Left ventricle myocardium inferior (tissue), 1 donor: ENCODE data around the gene C19orf67. TPM values are rescaled to one million over a fixed set of nuclear protein-coding genes. Genes with fewer than 3 reads are reported as not detected.
"Not testable (repeated sequence)": the region's sequence is repeated elsewhere in the genome, so short reads cannot be mapped to it uniquely, and the experiment has no call there.

Experiments
- DNase-seq: peaks from one replicate; pipeline ENCODE4 v3.0.0-alpha.2; 2020
- H3K27ac ChIP-seq: fragments of 200-600 bp; replicated peaks from 2 replicates; pipeline ENCODE4 v1.8.0; 2021
- H3K27me3 ChIP-seq: fragments of 200-600 bp; 2 replicates; pipeline ENCODE4 v1.8.0; 2021; ENCODE audit warnings: low read depth
- H3K36me3 ChIP-seq: fragments of 200-600 bp; 2 replicates; pipeline ENCODE4 v1.8.0; 2021
- H3K4me1 ChIP-seq: fragments of 200-600 bp; 2 replicates; pipeline ENCODE4 v1.8.0; 2021
- H3K4me3 ChIP-seq: fragments of 200-600 bp; 2 replicates; pipeline ENCODE4 v1.8.0; 2021; ENCODE audit warnings: mild to moderate bottlenecking, moderate library complexity
- H3K9me3 ChIP-seq: fragments of 200-600 bp; replicated peaks from 2 replicates; pipeline ENCODE4 v1.8.0; 2021
- intact Hi-C: fragments of 100-400 bp; cut with micrococcal nuclease; formaldehyde crosslinking; loops from one replicate; pipeline ENCODE4 v1.11.0; 2022
- total RNA-seq: library from RNA; stranded (reverse); fragmentation: NEBNext Ultra II Directional; extraction: Animal tissue kit (Norgen Biotek cat#: 25700); gene quantifications from one replicate; pipeline ENCODE4 v1.2.1, GENCODE V29; 2021
- TF ChIP-seq, protein P1 (sequence below): fragments of 200-600 bp; IDR thresholded peaks from 2 replicates; pipeline ENCODE4 v1.8.0; 2021; ENCODE audit warnings: antibody characterized with exemption, mild to moderate bottlenecking, borderline replicate concordance
- donor health status: DM: no; HTN: yes; CAD: no; lungs with severe emphysema.

The C19orf67 gene
- total RNA-seq, 1 donor from 2014 or later: not detected

DNA sequence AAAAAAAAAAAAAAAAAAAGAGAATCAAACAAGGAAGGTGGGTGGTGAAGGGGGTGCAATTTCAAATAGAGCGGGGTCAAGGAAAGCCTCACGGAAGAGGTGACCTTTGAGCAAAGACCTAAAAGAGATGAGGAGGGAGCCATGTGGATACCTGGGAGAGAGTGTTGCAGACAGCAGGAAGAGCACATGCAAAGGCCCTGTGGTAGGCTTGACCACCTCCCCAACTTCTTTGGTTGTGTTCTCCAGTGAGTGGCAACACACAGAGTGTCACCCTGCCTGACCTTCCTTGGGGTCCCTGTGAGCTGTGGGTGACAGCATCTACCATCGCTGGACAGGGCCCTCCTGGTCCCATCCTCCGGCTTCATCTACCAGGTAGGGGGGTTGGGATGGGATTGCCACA is 35.1 kb downstream of the C19orf67 start:
- intact Hi-C loops: no loop called here
- H3K4me3 ChIP-seq: no peak overlapping the region
- H3K9me3 ChIP-seq: peaks cover 10% of the 10 kb centered on the region
- no peak for DNase-seq
- H3K27me3 ChIP-seq: no peaks in the 10 kb centered on the region
- H3K27ac ChIP-seq: no peak overlapping the region
- no peaks in the 10 kb centered on the region for H3K4me1 ChIP-seq
- H3K36me3 ChIP-seq: peaks cover 10% of the 10 kb centered on the region
- TF ChIP-seq, protein P1, sequence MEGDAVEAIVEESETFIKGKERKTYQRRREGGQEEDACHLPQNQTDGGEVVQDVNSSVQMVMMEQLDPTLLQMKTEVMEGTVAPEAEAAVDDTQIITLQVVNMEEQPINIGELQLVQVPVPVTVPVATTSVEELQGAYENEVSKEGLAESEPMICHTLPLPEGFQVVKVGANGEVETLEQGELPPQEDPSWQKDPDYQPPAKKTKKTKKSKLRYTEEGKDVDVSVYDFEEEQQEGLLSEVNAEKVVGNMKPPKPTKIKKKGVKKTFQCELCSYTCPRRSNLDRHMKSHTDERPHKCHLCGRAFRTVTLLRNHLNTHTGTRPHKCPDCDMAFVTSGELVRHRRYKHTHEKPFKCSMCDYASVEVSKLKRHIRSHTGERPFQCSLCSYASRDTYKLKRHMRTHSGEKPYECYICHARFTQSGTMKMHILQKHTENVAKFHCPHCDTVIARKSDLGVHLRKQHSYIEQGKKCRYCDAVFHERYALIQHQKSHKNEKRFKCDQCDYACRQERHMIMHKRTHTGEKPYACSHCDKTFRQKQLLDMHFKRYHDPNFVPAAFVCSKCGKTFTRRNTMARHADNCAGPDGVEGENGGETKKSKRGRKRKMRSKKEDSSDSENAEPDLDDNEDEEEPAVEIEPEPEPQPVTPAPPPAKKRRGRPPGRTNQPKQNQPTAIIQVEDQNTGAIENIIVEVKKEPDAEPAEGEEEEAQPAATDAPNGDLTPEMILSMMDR: no peak

DNA sequence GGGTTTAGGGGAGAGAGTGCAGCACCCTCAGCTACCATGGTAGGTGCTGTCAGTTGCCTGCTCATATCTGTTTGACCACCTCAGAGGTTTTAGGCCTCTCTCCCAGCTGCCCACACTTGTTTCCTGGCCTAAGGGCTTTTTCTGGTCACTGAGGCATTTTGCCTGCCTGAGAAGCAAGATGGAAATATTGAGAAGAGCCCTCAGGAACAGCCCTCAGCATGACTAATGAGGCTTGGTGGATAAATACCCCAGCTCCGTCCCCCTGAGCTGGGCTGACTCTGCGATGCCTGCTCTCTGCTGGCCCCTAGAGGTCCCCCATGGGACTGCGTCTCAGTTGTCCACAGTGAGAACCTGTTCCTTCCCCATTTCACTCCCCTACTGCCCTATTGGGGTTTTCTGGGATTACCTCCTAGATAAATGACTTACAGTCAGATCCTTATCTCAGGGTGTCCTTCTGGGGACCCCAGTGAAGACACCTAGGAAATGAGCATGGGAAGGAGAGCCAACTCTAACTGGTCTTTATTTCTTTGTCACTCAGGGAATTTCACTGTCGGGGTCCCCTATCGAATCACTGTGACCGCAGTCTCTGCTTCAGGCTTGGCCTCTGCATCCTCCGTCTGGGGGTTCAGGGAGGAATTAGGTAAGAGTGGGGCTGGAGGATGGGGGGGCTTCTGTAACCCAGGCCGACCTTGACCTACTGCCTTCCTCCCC is 37.0 kb downstream of the C19orf67 start:
- Histone ChIP-seq H3K27me3 (no peaks in the 10 kb centered on the region), H3K4me3 (no peak overlapping the region), H3K27ac (no peak overlapping the region), H3K9me3 (peaks cover 10% of the 10 kb centered on the region), H3K4me1 (no peaks in the 10 kb centered on the region), H3K36me3 (peaks cover 10% of the 10 kb centered on the region)
- intact Hi-C loops: no loop called here
- DNase-seq: peak; percentile 44
- TF ChIP-seq, protein P1: peak; percentile 85

DNA sequence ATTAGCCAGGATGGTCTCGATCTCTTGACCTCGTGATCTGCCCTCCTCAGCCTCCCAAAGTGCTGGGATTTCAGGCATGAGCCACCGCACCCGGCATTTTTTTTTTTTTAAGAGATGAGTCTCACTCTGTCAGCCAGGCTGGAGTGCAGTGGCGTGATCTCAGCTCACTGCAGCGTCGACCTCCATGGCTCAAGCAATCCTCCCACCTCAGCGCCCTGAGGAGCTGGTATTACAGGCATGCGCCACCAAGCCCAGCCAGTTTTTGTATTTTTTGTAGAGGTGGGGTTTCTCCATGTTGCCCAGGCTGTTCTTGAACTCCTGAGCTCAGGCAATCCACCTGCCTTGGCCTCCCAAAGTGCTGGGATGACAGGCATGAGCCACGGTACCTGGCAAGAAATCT is 37.7 kb downstream of the C19orf67 start:
- H3K27me3 ChIP-seq, H3K27ac ChIP-seq, DNase-seq, H3K4me1 ChIP-seq, H3K9me3 ChIP-seq, H3K36me3 ChIP-seq, intact Hi-C loops, H3K4me3 ChIP-seq: not testable (repeated sequence)

DNA sequence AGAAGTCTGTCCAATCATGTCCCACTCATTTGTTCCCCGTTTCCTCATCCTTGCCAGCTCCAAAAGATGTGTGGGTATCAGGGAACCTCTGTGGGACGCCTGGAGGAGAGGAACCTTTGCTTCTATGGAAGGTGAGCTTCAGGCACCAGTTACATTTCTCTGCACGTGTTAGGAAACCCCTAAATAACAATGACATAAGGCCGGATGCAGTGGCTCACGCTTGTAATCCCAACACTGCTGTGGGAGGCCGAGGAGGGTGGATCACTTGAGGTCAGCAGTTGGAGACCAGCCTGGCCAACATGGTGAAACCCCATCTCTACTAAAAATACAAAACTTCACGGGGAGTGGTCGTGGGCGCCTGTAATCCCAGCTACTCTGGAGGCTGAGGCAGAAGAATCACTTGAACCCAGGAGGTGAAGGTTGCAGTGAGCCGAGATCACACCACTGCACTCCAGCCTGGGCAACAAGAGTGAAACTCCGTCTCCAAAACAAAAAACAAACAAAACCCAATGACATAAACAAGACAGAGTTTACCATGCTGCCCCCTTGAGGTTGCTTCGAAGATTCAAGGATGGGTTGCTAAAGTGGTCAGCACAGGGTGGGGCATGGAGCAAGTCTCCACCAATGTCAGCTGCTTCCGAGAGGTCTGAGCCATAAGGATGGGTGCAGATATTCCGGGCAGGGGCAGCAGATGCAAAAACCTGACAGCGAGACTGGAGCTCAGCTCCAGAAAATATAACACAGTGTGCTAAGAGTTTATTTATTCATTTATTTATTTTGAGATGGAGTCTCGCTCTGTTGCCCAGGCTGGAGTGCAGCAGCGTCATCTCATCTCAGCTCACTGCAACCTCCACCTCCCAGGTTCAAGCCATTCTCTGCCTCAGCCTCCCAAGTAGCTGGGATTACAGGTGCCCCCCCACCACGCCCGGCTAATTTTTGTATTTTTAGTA is 42.6 kb downstream of the C19orf67 start:
- Histone ChIP-seq H3K4me1 (peaks cover 12% of the 10 kb centered on the region), H3K27ac (peak overlapping the region; percentile 78)
- H3K4me3 ChIP-seq, H3K27me3 ChIP-seq, H3K9me3 ChIP-seq, DNase-seq, intact Hi-C loops, H3K36me3 ChIP-seq: not testable (repeated sequence)
- TF ChIP-seq, protein P1: peak; percentile 75

DNA sequence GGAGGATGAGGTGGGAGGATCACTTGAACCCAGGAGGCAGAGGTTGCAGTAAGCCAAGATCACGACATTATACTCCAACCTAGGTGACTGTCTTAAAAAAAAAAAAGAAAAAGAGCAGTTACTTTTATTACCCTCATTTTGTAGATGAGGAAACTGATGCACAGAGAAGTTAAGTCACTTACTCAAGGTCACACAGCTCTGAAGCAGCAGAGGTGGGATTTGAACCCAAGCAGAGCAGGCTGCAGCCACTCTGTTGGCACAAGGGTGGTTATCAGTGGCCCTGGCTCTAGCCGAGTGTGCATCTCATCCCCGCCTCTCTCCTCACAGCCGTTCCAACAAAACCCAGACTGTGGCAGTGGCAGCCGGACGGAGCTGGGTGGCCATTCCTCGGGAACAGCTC is 46.4 kb downstream of the C19orf67 start:
- no peak for DNase-seq
- H3K27me3 ChIP-seq: no peaks in the 10 kb centered on the region
- no peak overlapping the region for H3K4me3 ChIP-seq
- intact Hi-C loops: no loop called here
- no peaks in the 10 kb centered on the region for H3K36me3 ChIP-seq
- no peaks in the 10 kb centered on the region for H3K9me3 ChIP-seq
- H3K27ac ChIP-seq: no peak overlapping the region
- TF ChIP-seq, protein P1: no peak
- peaks cover 23% of the 10 kb centered on the region for H3K4me1 ChIP-seq
